Measurements from ENCODE around the gene FRMD4A.

The FRMD4A gene

GRCh38 chr10:13652860-13653259 is 677.9 kb downstream of the FRMD4A start:
- Histone ChIP-seq H4K20me1 (ENCODE audit: control insufficient read depth, insufficient read depth, low read depth, low read length) (no peaks in the 10 kb centered on the region), H3K4me1 (ENCODE audit: control insufficient read depth, low read length) (no peaks in the 10 kb centered on the region), H3K4me3 (ENCODE audit: low read length) (no peak overlapping the region), H3K9me3 (ENCODE audit: control insufficient read depth, insufficient read depth, low read length) (no peaks in the 10 kb centered on the region), H3K27me3 (ENCODE audit: control insufficient read depth, low read length) (no peaks in the 10 kb centered on the region), H3K4me2 (ENCODE audit: low read length) (no peak overlapping the region), H3K9me2 (replicated peaks; ENCODE audit: control insufficient read depth, low read length) (no peaks in the 10 kb centered on the region), H3K79me2 (ENCODE audit: control insufficient read depth, low read length) (no peaks in the 10 kb centered on the region), H3K36me3 (ENCODE audit: control insufficient read depth, low read length) (no peaks in the 10 kb centered on the region), H3F3A (ENCODE audit: control insufficient read depth, insufficient read depth) (no peaks in the 10 kb centered on the region), H3K27ac (ENCODE audit: low read depth, low read length) (no peak overlapping the region)
- TF ChIP-seq, protein P1, sequence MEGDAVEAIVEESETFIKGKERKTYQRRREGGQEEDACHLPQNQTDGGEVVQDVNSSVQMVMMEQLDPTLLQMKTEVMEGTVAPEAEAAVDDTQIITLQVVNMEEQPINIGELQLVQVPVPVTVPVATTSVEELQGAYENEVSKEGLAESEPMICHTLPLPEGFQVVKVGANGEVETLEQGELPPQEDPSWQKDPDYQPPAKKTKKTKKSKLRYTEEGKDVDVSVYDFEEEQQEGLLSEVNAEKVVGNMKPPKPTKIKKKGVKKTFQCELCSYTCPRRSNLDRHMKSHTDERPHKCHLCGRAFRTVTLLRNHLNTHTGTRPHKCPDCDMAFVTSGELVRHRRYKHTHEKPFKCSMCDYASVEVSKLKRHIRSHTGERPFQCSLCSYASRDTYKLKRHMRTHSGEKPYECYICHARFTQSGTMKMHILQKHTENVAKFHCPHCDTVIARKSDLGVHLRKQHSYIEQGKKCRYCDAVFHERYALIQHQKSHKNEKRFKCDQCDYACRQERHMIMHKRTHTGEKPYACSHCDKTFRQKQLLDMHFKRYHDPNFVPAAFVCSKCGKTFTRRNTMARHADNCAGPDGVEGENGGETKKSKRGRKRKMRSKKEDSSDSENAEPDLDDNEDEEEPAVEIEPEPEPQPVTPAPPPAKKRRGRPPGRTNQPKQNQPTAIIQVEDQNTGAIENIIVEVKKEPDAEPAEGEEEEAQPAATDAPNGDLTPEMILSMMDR (IDR thresholded peaks at IDR 0.05; ENCODE audit: low read depth, low read length, poor library complexity, severe bottlenecking): no peak
- no peak for TF ChIP-seq EZH2phosphoT487 (IDR thresholded peaks at IDR 0.05; ENCODE audit: borderline replicate concordance, low read length)

- Histone ChIP-seq H3K9me2 (replicated peaks; ENCODE audit: control insufficient read depth, low read length) (no peaks in the 10 kb centered on the region), H3K27me3 (ENCODE audit: control insufficient read depth, low read length) (no peaks in the 10 kb centered on the region), H4K20me1 (ENCODE audit: control insufficient read depth, insufficient read depth, low read depth, low read length) (no peaks in the 10 kb centered on the region), H3K9me3 (ENCODE audit: control insufficient read depth, insufficient read depth, low read length) (no peaks in the 10 kb centered on the region), H3K27ac (ENCODE audit: low read depth, low read length) (no peak overlapping the region), H3K4me3 (ENCODE audit: low read length) (no peak overlapping the region), H3F3A (ENCODE audit: control insufficient read depth, insufficient read depth) (no peaks in the 10 kb centered on the region), H3K79me2 (ENCODE audit: control insufficient read depth, low read length) (no peaks in the 10 kb centered on the region), H3K4me2 (ENCODE audit: low read length) (no peak overlapping the region), H3K4me1 (ENCODE audit: control insufficient read depth, low read length) (no peaks in the 10 kb centered on the region), H3K36me3 (ENCODE audit: control insufficient read depth, low read length) (no peaks in the 10 kb centered on the region)
- TF ChIP-seq EZH2phosphoT487 (IDR thresholded peaks at IDR 0.05; ENCODE audit: borderline replicate concordance, low read length): no peak
- TF ChIP-seq, protein P1 (IDR thresholded peaks at IDR 0.05; ENCODE audit: low read depth, low read length, poor library complexity, severe bottlenecking): no peak
Measured at GRCh38 chr10:13651969-13652720, 678.6 kb downstream of the FRMD4A start.

DNA sequence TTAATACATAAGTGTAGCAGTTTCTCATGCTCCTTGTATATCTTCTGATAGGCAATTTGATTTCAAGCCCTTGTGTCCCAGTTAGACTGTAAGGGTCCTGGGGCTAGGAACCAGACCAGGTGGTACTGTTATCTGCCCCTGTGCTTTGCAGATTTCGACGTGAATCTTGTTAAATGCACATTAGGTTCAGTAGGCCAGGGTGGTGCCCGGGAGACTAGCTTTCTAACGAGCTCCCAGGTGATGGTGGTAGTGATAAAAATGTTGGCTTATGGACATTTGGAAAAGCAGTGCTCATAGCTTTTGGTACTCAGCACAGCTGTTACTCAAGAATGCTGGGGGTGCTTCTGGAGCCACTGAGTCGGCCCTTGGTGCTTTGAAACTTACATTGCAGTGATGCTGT is 679.8 kb downstream of the FRMD4A start:
- Histone ChIP-seq H3K27me3 (ENCODE audit: control insufficient read depth, low read length) (no peaks in the 10 kb centered on the region), H3F3A (ENCODE audit: control insufficient read depth, insufficient read depth) (no peaks in the 10 kb centered on the region), H3K9me3 (ENCODE audit: control insufficient read depth, insufficient read depth, low read length) (no peaks in the 10 kb centered on the region), H3K4me3 (ENCODE audit: low read length) (no peak overlapping the region), H3K4me2 (ENCODE audit: low read length) (no peak overlapping the region), H3K9me2 (replicated peaks; ENCODE audit: control insufficient read depth, low read length) (no peaks in the 10 kb centered on the region), H4K20me1 (ENCODE audit: control insufficient read depth, insufficient read depth, low read depth, low read length) (no peaks in the 10 kb centered on the region), H3K79me2 (ENCODE audit: control insufficient read depth, low read length) (no peaks in the 10 kb centered on the region), H3K4me1 (ENCODE audit: control insufficient read depth, low read length) (no peaks in the 10 kb centered on the region), H3K27ac (ENCODE audit: low read depth, low read length) (no peak overlapping the region), H3K36me3 (ENCODE audit: control insufficient read depth, low read length) (no peaks in the 10 kb centered on the region)
- TF ChIP-seq EZH2phosphoT487 (IDR thresholded peaks at IDR 0.05; ENCODE audit: borderline replicate concordance, low read length): no peak
- TF ChIP-seq, protein P1 (IDR thresholded peaks at IDR 0.05; ENCODE audit: low read depth, low read length, poor library complexity, severe bottlenecking): no peak
